Brain microvascular endothelial cell (primary cell): ENCODE data around the gene CAPN9.
"Not testable (repeated sequence)": the region's sequence is repeated elsewhere in the genome, so short reads cannot be mapped to it uniquely, and the experiment has no call there.

ENCODE experiments used
- DNase-seq: peaks from one replicate; pipeline ENCODE4 v3.0.0-alpha.2; 2020
- H3K27ac ChIP-seq: fragments of 250-450 bp; sonication (Bioruptor Pico); 2 replicates; pipeline ENCODE4 v1.5.1; 2020; ENCODE audit warnings: mild to moderate bottlenecking, moderate library complexity
- H3K27me3 ChIP-seq: fragments of 250-450 bp; sonication (Bioruptor Pico); replicated peaks from 2 replicates; pipeline ENCODE4 v1.5.1; 2020; ENCODE audit warnings: mild to moderate bottlenecking
- H3K36me3 ChIP-seq: fragments of 250-450 bp; sonication (Bioruptor Pico); replicated peaks from 2 replicates; pipeline ENCODE4 v1.5.1; 2020; ENCODE audit warnings: mild to moderate bottlenecking
- H3K4me3 ChIP-seq: 2 replicates; pipeline ENCODE4 v1.5.1; 2011; ENCODE audit warnings: low read depth, mild to moderate bottlenecking, control low read depth, low read length, moderate library complexity
- in situ Hi-C: cut with HindIII; loops from 2 replicates; pipeline ENCODE4 v1.10.0; 2017; ENCODE audit warnings: low sequenced_read_pairs, low pct_ligation_motif_present
- TF ChIP-seq, protein P1 (sequence below): IDR thresholded peaks from 2 replicates; pipeline ENCODE4 v1.5.1; 2011; ENCODE audit warnings: low read depth, mild to moderate bottlenecking, moderate library complexity, low read length, control low read depth, inconsistent platforms; ENCODE audit errors: missing control alignments

The CAPN9 gene

DNA sequence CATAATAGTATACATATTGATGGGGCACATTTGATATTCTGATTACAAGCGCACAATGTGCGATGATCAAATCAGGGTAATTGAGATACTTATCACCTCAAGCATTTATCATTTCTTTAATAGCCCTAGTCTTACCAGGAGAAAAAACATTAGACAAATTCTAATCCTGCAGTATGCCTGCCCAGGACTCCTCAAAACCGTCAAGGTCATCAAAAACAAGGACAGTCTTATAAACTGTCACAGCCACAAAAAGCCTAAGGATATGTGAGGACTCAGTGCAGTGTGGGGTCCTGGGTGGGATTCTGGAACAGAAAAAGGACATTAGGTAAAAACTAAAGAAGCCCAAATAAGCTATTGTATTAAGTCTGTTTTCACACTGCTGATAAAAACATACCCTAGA lies 19.1 kb downstream of the CAPN9 start:
- H3K27ac ChIP-seq, result no peak overlapping the region
- no peak for DNase-seq
- H3K36me3 ChIP-seq, result no peaks in the 10 kb centered on the region
- in situ Hi-C loops, result no loop called here
- no peak overlapping the region for H3K4me3 ChIP-seq
- H3K27me3 ChIP-seq, result no peaks in the 10 kb centered on the region
- TF ChIP-seq, protein P1, sequence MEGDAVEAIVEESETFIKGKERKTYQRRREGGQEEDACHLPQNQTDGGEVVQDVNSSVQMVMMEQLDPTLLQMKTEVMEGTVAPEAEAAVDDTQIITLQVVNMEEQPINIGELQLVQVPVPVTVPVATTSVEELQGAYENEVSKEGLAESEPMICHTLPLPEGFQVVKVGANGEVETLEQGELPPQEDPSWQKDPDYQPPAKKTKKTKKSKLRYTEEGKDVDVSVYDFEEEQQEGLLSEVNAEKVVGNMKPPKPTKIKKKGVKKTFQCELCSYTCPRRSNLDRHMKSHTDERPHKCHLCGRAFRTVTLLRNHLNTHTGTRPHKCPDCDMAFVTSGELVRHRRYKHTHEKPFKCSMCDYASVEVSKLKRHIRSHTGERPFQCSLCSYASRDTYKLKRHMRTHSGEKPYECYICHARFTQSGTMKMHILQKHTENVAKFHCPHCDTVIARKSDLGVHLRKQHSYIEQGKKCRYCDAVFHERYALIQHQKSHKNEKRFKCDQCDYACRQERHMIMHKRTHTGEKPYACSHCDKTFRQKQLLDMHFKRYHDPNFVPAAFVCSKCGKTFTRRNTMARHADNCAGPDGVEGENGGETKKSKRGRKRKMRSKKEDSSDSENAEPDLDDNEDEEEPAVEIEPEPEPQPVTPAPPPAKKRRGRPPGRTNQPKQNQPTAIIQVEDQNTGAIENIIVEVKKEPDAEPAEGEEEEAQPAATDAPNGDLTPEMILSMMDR, result no peak

DNA sequence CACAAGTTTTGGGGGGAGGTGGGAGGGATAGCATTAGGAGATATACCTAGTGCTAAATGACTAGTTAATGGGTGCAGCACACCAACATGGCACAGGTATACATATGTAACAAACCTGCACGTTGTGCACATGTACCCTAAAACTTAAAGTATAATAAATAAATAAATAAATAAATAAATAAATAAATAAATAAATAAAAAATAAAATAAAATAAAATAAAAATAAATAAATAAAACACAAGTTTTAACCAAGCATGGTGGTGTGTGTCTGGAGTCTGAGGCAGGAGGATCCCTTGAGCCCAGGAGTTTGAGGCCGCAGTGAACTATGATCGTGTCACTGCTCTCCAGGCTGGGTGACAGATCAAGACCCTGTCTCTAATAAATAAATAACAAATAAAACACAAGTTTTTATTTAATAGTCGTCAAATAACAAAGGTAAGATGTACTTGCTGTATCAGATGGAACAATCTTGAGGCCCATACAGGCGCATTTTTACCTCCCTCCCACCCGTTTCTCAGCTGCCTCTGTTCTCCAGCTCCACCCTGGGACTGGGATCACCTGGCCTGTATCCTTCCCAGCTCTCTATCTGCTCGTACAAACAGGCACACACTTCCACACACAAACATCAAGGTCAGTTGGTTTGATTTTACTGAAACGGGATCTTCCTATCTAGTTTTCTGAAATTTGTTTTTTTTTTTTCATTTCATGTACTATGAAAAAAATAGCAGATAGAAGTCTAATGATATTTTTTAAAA lies 20.8 kb downstream of the CAPN9 start:
- in situ Hi-C loops, H3K27ac ChIP-seq: not testable (repeated sequence)

DNA sequence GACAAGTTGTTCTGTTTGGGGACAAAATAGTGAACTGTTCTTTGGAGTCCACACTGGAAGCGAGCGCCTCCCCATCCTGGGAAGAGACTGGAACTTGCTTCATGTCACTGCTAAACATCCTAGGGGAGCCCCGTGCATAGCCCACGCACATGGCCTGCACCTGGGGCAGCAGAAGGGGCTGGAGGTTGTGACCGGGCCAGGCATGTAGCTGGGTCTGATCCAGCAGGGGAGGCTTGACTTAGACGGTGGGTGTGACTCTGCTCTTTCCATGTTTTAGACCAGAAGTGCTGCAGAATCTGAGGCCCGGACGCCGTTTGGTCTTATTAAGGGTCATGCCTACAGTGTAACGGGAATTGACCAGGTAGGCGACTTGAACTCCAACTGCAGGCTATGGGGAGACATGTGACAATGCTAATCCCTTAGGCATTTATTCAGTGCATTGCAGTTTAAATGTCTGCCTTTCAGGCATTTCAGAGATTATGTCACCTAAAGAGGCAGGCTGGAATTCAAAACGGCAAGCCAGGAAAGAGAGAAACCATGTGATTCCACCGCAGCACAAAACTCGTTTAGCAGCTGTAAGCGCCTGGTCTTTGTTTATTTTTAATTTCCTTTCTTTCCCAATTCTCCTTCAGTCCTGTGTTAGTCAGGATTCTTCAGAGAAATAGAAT lies 21.8 kb downstream of the CAPN9 start:
- Histone ChIP-seq H3K36me3 (no peaks in the 10 kb centered on the region), H3K27me3 (no peaks in the 10 kb centered on the region), H3K4me3 (no peak overlapping the region), H3K27ac (no peak overlapping the region)
- peak; percentile 27 for DNase-seq
- in situ Hi-C loops, result no loop called here
- TF ChIP-seq, protein P1, result no peak

More for the DNA sequence above, 20.8 kb downstream of the CAPN9 start:
- H3K27me3 ChIP-seq, H3K36me3 ChIP-seq, DNase-seq, H3K4me3 ChIP-seq: not testable (repeated sequence)

DNA sequence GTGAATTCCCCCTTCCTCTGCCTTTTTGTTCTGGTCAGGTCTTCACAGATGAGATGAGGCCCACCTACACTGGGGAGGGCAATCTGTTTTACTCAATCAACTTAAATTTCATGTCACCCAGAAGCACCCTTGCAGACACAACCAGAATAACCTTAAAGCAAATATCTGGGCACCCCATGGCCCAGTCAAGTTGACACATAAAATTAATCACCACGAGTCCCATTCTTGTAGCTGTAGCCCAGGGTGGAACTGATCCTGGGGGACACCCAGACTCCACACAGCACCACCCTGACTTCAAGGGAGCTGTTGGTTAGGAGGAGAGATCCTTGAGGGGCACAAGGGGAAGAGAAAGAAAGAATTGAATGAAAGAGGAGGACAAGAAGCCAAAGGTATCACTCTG lies 23.1 kb downstream of the CAPN9 start:
- no peak overlapping the region for H3K4me3 ChIP-seq
- H3K36me3 ChIP-seq, result no peaks in the 10 kb centered on the region
- in situ Hi-C loops, result no loop called here
- no peaks in the 10 kb centered on the region for H3K27me3 ChIP-seq
- TF ChIP-seq, protein P1, result no peak
- no peak overlapping the region for H3K27ac ChIP-seq
- no peak for DNase-seq

DNA sequence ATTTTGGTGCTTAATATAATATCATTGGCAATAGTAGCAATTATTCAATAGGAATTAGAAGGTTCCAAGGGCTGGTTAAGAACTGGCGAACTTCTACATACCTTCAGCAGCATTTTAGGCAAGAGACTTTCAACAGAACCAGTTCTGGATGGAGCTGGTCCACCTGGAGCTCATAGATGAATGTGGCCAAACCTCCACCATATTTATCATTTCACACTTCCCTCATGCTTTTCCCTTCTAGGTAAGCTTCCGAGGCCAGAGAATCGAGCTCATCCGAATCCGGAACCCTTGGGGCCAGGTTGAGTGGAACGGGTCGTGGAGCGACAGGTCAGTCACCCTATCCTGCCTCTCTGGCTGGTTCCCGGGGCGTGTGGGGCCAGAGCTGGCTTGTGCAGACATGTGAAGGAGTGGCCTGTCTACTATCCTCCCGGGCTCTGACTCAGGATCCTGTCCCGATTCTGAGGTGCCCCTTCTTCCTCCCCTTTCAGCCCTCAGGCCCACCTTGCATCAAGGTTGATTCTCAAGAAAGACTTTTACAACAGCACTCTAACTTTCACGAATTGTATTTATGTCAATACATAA lies 24.7 kb downstream of the CAPN9 start:
- Histone ChIP-seq H3K27ac (no peak overlapping the region), H3K36me3 (no peaks in the 10 kb centered on the region), H3K4me3 (no peak overlapping the region), H3K27me3 (no peaks in the 10 kb centered on the region)
- DNase-seq, result no peak
- TF ChIP-seq, protein P1, result no peak
- in situ Hi-C loops, result no loop called here
